ENCODE results near the gene AUH. TPM values are rescaled to one million over a fixed set of nuclear protein-coding genes. Genes with fewer than 3 reads are reported as not detected.
"Not testable (repeated sequence)": the region's sequence is repeated elsewhere in the genome, so short reads cannot be mapped to it uniquely, and the experiment has no call there.

AUH gene
- total RNA-seq, 1 donor from 2014 or later: 50.4 TPM

DNA sequence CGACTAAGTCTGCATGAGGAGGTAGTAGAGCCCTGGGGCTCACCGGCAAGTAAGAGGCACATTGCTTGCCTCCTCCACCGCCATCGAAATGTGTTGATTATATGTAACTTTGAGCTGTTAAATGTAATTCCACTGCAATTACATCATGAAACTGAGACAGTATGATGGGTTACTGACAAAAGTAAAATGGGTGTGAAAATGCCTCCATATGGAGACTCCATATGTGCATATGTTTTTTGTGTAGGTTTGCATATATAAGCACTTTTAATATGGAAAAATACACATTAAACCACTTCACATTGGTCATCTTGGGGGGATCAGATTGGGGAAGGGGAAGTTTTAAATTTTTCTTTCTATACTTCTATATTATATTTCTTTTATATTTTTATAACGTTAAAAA is 32.1 kb upstream of the AUH start:
- intact Hi-C loops (cut with micrococcal nuclease): no loop called here
- Mint-ChIP-seq H3K27me3 (ENCODE audit: insufficient read depth) (peaks cover 4% of the 10 kb centered on the region), H3K4me1 (ENCODE audit: low read depth) (peaks cover 21% of the 10 kb centered on the region), H3K9me3 (no peaks in the 10 kb centered on the region), H3K36me3 (ENCODE audit: low read depth) (peaks cover 4% of the 10 kb centered on the region), H3K27ac (no peak overlapping the region), H3K4me3 (no peak overlapping the region)
- DNase-seq (ENCODE audit: low spot score): no peak

- Mint-ChIP-seq H3K27me3 (ENCODE audit: insufficient read depth) (no peaks in the 10 kb centered on the region), H3K4me3 (no peak overlapping the region), H3K27ac (no peak overlapping the region), H3K9me3 (no peaks in the 10 kb centered on the region), H3K36me3 (ENCODE audit: low read depth) (peaks cover 4% of the 10 kb centered on the region), H3K4me1 (ENCODE audit: low read depth) (peaks cover 21% of the 10 kb centered on the region)
- DNase-seq (ENCODE audit: low spot score): no peak
- intact Hi-C loops (cut with micrococcal nuclease): no loop called here
Measured at GRCh38 chr9:91392435-91392834, 30.7 kb upstream of the AUH start.

- Mint-ChIP-seq H3K4me1 (ENCODE audit: low read depth) (peaks cover 23% of the 10 kb centered on the region), H3K36me3 (ENCODE audit: low read depth) (peaks cover 3% of the 10 kb centered on the region), H3K4me3 (no peak overlapping the region), H3K9me3 (no peaks in the 10 kb centered on the region), H3K27ac (no peak overlapping the region), H3K27me3 (ENCODE audit: insufficient read depth) (no peaks in the 10 kb centered on the region)
- DNase-seq (ENCODE audit: low spot score): no peak
- intact Hi-C loops (cut with micrococcal nuclease): no loop called here
Measured at GRCh38 chr9:91391818-91392217, 30.1 kb upstream of the AUH start.

DNA sequence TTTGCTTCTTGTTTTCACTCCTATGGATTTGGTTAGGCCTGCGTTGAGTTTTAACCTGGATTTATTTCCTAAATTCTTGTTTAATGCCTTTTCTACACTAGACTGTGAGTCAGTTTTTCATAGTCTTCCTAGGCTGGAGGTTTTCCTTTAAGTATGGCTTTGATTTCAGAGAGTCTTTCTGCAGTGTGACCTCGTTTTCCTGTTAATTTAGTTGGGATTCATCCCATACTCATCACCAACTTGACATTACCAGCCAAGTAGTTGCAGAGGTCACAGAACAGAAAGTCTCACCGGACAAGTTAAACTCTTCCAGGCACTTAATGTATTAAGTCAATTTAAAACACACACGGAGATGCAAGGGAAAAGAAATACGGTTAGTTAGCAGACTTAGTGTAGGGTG is 29.7 kb upstream of the AUH start:
- Mint-ChIP-seq H3K27ac (no peak overlapping the region), H3K27me3 (ENCODE audit: insufficient read depth) (no peaks in the 10 kb centered on the region), H3K4me3 (no peak overlapping the region), H3K4me1 (ENCODE audit: low read depth) (peaks cover 27% of the 10 kb centered on the region), H3K9me3 (no peaks in the 10 kb centered on the region), H3K36me3 (ENCODE audit: low read depth) (peaks cover 3% of the 10 kb centered on the region)
- intact Hi-C loops (cut with micrococcal nuclease): no loop called here
- DNase-seq (ENCODE audit: low spot score): no peak

DNA sequence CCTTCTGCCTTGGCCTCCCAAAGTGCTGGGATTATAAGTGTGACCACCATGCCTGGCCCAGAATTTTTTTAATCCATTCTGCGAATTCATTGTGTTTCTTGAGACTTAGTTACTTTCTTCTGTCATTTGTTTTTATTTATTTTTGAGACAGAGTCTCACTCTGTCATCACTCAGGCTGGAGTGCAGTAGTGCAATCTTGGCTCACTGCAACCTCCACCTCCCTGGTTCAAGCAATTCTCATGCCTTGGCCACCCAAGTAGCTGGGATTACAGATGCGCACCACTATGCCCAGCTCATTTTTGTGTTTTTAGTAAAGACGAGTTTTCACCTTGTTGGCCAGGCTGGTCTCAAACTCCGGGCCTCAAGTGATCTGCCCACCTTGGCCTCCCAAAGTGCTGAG is 28.0 kb upstream of the AUH start:
- DNase-seq (ENCODE audit: low spot score); H3K27ac Mint-ChIP-seq; H3K4me3 Mint-ChIP-seq; H3K36me3 Mint-ChIP-seq (ENCODE audit: low read depth); H3K27me3 Mint-ChIP-seq (ENCODE audit: insufficient read depth); intact Hi-C loops (cut with micrococcal nuclease); H3K9me3 Mint-ChIP-seq: not testable (repeated sequence)
- peaks cover 13% of the 10 kb centered on the region for H3K4me1 Mint-ChIP-seq (ENCODE audit: low read depth)

DNA sequence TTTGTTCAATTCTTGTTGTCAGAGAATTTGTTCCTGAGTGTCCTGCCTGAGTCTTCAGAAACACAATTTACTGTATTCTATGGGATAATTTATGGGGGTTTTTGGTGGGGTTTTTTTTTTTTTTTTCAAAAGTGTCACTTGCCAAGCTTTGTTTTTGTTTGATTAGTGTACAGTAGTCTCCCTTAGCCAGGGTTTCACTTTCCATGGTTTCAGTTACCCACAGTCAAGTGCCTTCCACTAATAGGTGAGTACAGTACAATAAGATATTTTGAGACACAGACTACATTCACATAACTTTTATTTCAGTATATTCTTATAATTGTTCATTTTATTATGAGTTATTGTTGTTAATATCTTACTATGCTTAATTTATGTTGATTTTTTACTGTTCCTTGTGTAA is 25.0 kb upstream of the AUH start:
- Mint-ChIP-seq H3K36me3 (ENCODE audit: low read depth) (no peaks in the 10 kb centered on the region), H3K4me1 (ENCODE audit: low read depth) (peaks cover 8% of the 10 kb centered on the region), H3K27ac (no peak overlapping the region)

DNA sequence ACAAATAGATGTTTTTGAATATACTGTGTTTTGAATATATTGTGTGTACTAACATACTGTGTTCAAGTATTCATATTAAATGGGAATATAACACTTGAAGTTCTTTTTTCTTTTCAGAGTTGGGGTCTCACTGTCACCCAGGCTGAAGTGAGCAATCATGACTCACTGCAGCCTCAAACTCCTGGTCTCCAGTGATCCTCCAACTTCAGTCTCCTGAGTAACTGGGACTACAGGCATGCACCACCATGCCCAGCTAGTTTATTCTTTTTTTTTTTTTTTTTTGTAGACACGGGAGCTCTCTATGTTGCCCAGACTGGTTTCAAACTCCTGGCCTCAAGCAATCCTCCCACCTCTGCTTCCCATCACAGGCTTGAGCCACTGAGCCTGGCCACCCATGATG is 23.2 kb upstream of the AUH start:
- Mint-ChIP-seq H3K4me3 (no peak overlapping the region), H3K4me1 (ENCODE audit: low read depth) (peaks cover 8% of the 10 kb centered on the region), H3K9me3 (peaks cover 3% of the 10 kb centered on the region), H3K27ac (no peak overlapping the region), H3K36me3 (ENCODE audit: low read depth) (no peaks in the 10 kb centered on the region), H3K27me3 (ENCODE audit: insufficient read depth) (peaks cover 16% of the 10 kb centered on the region)
- intact Hi-C loops (cut with micrococcal nuclease): no loop called here
- DNase-seq (ENCODE audit: low spot score): no peak

More for the DNA sequence above, 25.0 kb upstream of the AUH start:
- DNase-seq (ENCODE audit: low spot score): no peak
- Mint-ChIP-seq H3K27me3 (ENCODE audit: insufficient read depth) (peaks cover 6% of the 10 kb centered on the region), H3K9me3 (peaks cover 3% of the 10 kb centered on the region), H3K4me3 (no peak overlapping the region)
- intact Hi-C loops (cut with micrococcal nuclease): no loop called here

- Mint-ChIP-seq H3K9me3 (peaks cover 3% of the 10 kb centered on the region), H3K36me3 (ENCODE audit: low read depth) (no peaks in the 10 kb centered on the region), H3K27ac (no peak overlapping the region), H3K4me3 (no peak overlapping the region), H3K27me3 (ENCODE audit: insufficient read depth) (peaks cover 17% of the 10 kb centered on the region), H3K4me1 (ENCODE audit: low read depth) (peaks cover 8% of the 10 kb centered on the region)
- intact Hi-C loops (cut with micrococcal nuclease): no loop called here
- DNase-seq (ENCODE audit: low spot score): no peak
Measured at GRCh38 chr9:91383577-91383976, 21.9 kb upstream of the AUH start.

DNA sequence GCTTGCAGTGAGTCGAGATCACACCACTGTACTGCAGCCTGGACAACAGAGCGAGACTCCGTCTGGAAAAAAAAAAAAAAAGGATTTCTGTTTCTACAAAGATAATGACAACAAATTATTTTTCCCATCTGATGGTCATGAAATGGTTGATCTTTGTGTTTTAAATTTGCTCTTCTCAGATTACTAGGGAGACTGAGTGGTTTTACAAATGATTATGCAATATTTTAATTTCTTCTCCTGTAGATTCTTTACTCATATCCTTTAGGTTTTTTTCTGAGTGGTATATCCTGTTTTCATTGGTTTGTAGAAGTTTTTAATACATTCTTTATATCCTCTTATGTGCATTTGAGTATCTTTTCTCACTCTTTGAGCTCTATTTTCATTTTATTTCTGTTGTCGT is 20.6 kb upstream of the AUH start:
- H3K36me3 Mint-ChIP-seq (ENCODE audit: low read depth): peaks cover 3% of the 10 kb centered on the region
- intact Hi-C loops (cut with micrococcal nuclease): no loop called here
- no peak overlapping the region for H3K4me3 Mint-ChIP-seq
- peaks cover 17% of the 10 kb centered on the region for H3K27me3 Mint-ChIP-seq (ENCODE audit: insufficient read depth)
- DNase-seq (ENCODE audit: low spot score): no peak
- peaks cover 8% of the 10 kb centered on the region for H3K4me1 Mint-ChIP-seq (ENCODE audit: low read depth)
- no peak overlapping the region for H3K27ac Mint-ChIP-seq
- peaks cover 8% of the 10 kb centered on the region for H3K9me3 Mint-ChIP-seq

DNA sequence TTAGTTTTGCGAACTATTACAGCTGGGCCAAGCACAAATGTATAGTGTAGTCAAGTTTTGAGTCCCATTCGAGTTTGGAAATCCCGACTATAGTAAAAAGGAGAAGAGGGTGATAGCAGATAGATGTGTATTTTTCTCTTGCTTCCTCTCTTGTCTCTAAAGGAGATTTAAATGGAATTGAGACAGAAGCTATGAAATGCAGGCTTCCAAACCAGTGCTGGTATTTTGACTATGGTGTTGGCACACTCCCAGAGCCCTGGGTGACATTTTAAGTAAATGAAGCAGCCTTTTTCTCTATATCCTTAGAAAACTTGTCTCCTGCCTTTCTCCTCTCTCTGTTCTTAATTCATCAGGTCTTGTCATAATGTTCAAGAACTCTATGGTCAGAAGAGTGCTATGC is 17.7 kb upstream of the AUH start:
- H3K27ac Mint-ChIP-seq: no peak overlapping the region
- H3K36me3 Mint-ChIP-seq (ENCODE audit: low read depth): peaks cover 3% of the 10 kb centered on the region
- DNase-seq (ENCODE audit: low spot score): no peak
- H3K4me1 Mint-ChIP-seq (ENCODE audit: low read depth): peaks cover 6% of the 10 kb centered on the region
- H3K4me3 Mint-ChIP-seq: no peak overlapping the region
- intact Hi-C loops (cut with micrococcal nuclease): no loop called here
- H3K9me3 Mint-ChIP-seq: peaks cover 5% of the 10 kb centered on the region
- peaks cover 22% of the 10 kb centered on the region for H3K27me3 Mint-ChIP-seq (ENCODE audit: insufficient read depth)

- Mint-ChIP-seq H3K27ac (no peak overlapping the region), H3K27me3 (ENCODE audit: insufficient read depth) (peaks cover 22% of the 10 kb centered on the region), H3K36me3 (ENCODE audit: low read depth) (peaks cover 3% of the 10 kb centered on the region), H3K4me3 (no peak overlapping the region), H3K4me1 (ENCODE audit: low read depth) (peaks cover 6% of the 10 kb centered on the region), H3K9me3 (peaks cover 5% of the 10 kb centered on the region)
- DNase-seq (ENCODE audit: low spot score): no peak
- intact Hi-C loops (cut with micrococcal nuclease): no loop called here
Measured at GRCh38 chr9:91378695-91379127, 17.0 kb upstream of the AUH start.

- not testable (repeated sequence) for H3K4me3 Mint-ChIP-seq; H3K36me3 Mint-ChIP-seq (ENCODE audit: low read depth); H3K9me3 Mint-ChIP-seq
Measured at GRCh38 chr9:91378054-91378453, 16.3 kb upstream of the AUH start.

DNA sequence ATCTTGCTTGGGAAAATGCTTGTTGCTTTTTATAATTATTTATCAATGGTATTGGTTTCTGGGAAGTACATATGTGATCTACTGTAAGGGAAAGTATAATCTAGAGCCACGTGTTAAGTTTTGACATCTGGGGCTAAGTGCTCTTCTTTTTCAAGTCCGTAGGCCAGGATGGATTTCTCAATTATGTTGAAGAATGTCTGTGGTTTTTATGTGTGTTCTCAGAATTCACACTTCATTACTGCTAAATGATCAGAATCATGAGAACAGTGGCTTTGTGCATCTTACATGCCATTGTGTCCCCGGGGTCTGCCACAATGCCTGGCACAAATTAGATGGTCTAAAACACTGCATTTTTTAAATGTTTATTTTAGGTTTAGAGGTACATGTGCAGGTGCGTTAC is 14.5 kb upstream of the AUH start:
- H3K4me1 Mint-ChIP-seq (ENCODE audit: low read depth): peaks cover 6% of the 10 kb centered on the region
- no peak overlapping the region for H3K27ac Mint-ChIP-seq
- DNase-seq (ENCODE audit: low spot score): no peak
- peaks cover 5% of the 10 kb centered on the region for H3K9me3 Mint-ChIP-seq
- intact Hi-C loops (cut with micrococcal nuclease): no loop called here
- no peak overlapping the region for H3K4me3 Mint-ChIP-seq
- peaks cover 3% of the 10 kb centered on the region for H3K36me3 Mint-ChIP-seq (ENCODE audit: low read depth)
- H3K27me3 Mint-ChIP-seq (ENCODE audit: insufficient read depth): peaks cover 11% of the 10 kb centered on the region

More at GRCh38 chr9:91378054-91378453, 16.3 kb upstream of the AUH start:
- intact Hi-C loops (cut with micrococcal nuclease); H3K27ac Mint-ChIP-seq; DNase-seq (ENCODE audit: low spot score); H3K4me1 Mint-ChIP-seq (ENCODE audit: low read depth): not testable (repeated sequence)
- H3K27me3 Mint-ChIP-seq (ENCODE audit: insufficient read depth): peaks cover 22% of the 10 kb centered on the region

DNA sequence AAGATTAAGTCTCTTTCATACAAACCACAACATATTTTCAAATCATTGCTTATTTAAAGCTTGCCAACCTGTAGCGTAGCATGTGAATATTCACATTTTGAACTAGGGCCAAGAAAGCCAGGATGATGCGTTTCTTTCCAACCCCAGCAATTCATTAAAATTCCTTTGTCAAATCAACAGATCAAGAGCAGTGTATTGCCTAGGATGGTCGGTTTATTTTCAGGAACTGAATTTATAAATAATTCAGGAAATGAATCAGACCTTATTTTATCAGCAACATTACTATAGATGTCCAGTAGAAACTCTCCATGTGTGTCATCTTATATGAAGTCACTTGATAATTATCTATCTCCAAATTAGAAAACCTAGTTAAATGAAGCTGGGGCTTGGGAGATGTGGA is 13.2 kb upstream of the AUH start:
- Mint-ChIP-seq H3K4me3 (no peak overlapping the region), H3K36me3 (ENCODE audit: low read depth) (peaks cover 3% of the 10 kb centered on the region), H3K27ac (no peak overlapping the region), H3K4me1 (ENCODE audit: low read depth) (peaks cover 6% of the 10 kb centered on the region), H3K27me3 (ENCODE audit: insufficient read depth) (peaks cover 5% of the 10 kb centered on the region), H3K9me3 (peaks cover 5% of the 10 kb centered on the region)
- intact Hi-C loops (cut with micrococcal nuclease): no loop called here
- DNase-seq (ENCODE audit: low spot score): no peak
